CD4-positive, alpha-beta memory T cell (primary cell): ENCODE measurements around the gene ATMIN. TPM values are rescaled to one million over a fixed set of nuclear protein-coding genes. Genes with fewer than 3 reads are reported as not detected.

Experiments
- CTCF ChIA-PET: fragments of 350-600 bp; sonication (Branson Sonifier 250); formaldehyde crosslinking; loops from one replicate; lab custom pipeline; 2021; ENCODE audit warnings: inconsistent platforms; ENCODE audit not compliant: partially characterized antibody; lab: Charles Lee
- POLR2A ChIA-PET: fragments of 350-600 bp; sonication (Branson Sonifier 250); formaldehyde crosslinking; loops from one replicate; lab custom pipeline; 2021; ENCODE audit not compliant: partially characterized antibody; lab: Charles Lee
- DNase-seq, 5 donors: peaks; one replicate each; pipeline versions ENCODE4 v3.0.0 to v3.0.0-alpha.2; 2020 to 2022; ENCODE audit warnings: mixed read lengths in 1 of 5
- H3K27ac ChIP-seq: one replicate; pipeline ENCODE4 v1.7.0; 2013; ENCODE audit warnings: low read depth, low read length
- H3K27me3 ChIP-seq: 2 replicates; pipeline ENCODE4 v1.7.0; 2013; ENCODE audit warnings: mild to moderate bottlenecking, low read length, moderate library complexity; ENCODE audit not compliant: insufficient read depth
- H3K36me3 ChIP-seq: 2 replicates; pipeline ENCODE4 v1.7.0; 2013; ENCODE audit warnings: mild to moderate bottlenecking, low read length, moderate library complexity; ENCODE audit not compliant: insufficient read depth
- H3K4me1 ChIP-seq: 2 replicates; pipeline ENCODE4 v1.7.0; 2013; ENCODE audit warnings: mild to moderate bottlenecking, low read length, moderate library complexity; ENCODE audit not compliant: insufficient read depth
- H3K4me3 ChIP-seq, 2 donors: one replicate each; pipeline ENCODE4 v1.7.0; 2013; ENCODE audit warnings: low read length in 2 of 2, mild to moderate bottlenecking in 1 of 2
- H3K9me3 ChIP-seq, 2 donors: one replicate each; pipeline ENCODE4 v1.7.0; 2013; ENCODE audit warnings: low read length in 2 of 2, control low read depth in 1 of 2; ENCODE audit not compliant: control insufficient read depth in 1 of 2
- H3K27ac Mint-ChIP-seq, 7 donors: one replicate each; pipeline ENCODE4 v1.8.0; 2020 to 2021; ENCODE audit warnings: mixed read lengths in 7 of 7, mild to moderate bottlenecking in 6 of 7, inconsistent platforms in 3 of 7, moderate library complexity in 3 of 7
- H3K27me3 Mint-ChIP-seq, 2 donors: one replicate each; pipeline ENCODE4 v1.8.0; 2020 to 2021; ENCODE audit warnings: mixed read lengths in 2 of 2
- H3K36me3 Mint-ChIP-seq, 2 donors: one replicate each; pipeline ENCODE4 v1.8.0; 2020 to 2021; ENCODE audit warnings: mixed read lengths in 2 of 2, inconsistent platforms in 1 of 2, mild to moderate bottlenecking in 1 of 2
- H3K4me1 Mint-ChIP-seq, 4 donors: one replicate each; pipeline ENCODE4 v1.8.0; 2020 to 2021; ENCODE audit warnings: mixed read lengths in 4 of 4, mild to moderate bottlenecking in 1 of 4
- H3K4me3 Mint-ChIP-seq, 8 donors: one replicate each; pipeline ENCODE4 v1.8.0; 2020 to 2021; ENCODE audit warnings: mixed read lengths in 8 of 8, mild to moderate bottlenecking in 7 of 8, moderate library complexity in 6 of 8, inconsistent platforms in 3 of 8
- H3K9me3 Mint-ChIP-seq, 8 donors: one replicate each; pipeline ENCODE4 v1.8.0; 2020 to 2021; ENCODE audit warnings: mixed read lengths in 8 of 8, mild to moderate bottlenecking in 5 of 8, inconsistent platforms in 3 of 8, moderate library complexity in 1 of 8
- intact Hi-C: fragments of 100-400 bp; cut with micrococcal nuclease; formaldehyde crosslinking; loops from one replicate; pipeline ENCODE4 v1.15.1; 2023
- polyA plus RNA-seq, 2 donors: library from polyadenylated mRNA; unstranded; fragments of 300-500 nt; fragmentation: Illumina TruSeq; gene quantifications; one replicate each; pipeline ENCODE4 v1.2.3, GENCODE V29; 2021
- total RNA-seq, 2 experiments: library from RNA; stranded (reverse); gene quantifications; one replicate each; pipeline ENCODE4 v1.2.3, GENCODE V29; 2021

The ATMIN gene
- total and polyA plus RNA-seq, 4 experiments from 2014 or later = 26.1 to 46.3 (median 42.3) TPM

DNA sequence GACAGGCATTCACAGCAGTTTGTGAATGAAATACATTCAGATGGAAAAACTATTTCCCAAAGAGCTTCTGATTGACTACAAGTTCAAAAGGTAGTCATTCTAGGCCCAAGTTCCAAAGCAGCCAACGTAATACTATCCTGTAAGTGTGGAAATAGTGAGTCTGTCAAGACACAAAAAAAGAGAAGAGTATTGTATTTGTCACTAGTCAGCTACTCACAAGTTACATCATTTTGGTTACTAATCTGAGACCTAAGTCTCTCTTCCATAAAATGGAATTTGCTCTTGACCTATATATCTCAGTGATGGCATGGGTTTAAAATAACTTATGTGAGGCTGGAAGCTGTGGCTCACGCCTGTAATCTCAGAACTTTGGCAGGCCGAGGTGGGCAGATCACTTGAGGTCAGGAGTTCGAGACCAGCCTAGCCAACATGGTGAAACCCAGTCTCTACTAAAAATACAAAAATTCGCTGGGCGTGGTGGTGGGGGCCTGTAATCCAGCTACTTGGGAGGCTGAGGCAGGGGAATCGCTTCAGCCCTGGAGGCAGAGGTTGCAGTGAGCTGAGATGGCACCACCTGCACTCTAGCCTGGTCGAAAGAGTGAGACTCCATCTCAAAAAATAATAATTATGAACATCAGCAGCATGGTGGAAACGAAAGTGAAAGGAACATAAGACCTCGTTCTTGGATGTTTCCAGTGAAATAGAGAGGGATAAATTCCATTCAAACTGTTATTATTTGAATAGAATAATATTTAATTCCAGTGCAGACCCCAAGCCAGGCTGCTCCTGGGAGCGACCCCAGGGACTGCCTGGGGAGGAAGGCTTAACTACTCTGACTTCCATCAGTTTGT, 31.8 kb upstream of the ATMIN start:
- ChIA-PET POLR2A (interaction anchor here (0.8 to 6.0 kb wide), 4 partner anchors 10 to 73 kb away, joined by 4 to 66 read pairs (median 6); partner anchors contain the start of genes ATMIN and C16orf46), CTCF (interaction anchor here (0.6 to 6.9 kb wide), 18 partner anchors 7 to 734 kb away, joined by 3 to 91 read pairs (median 4); partner anchors contain the start of genes ATMIN and C16orf46)
- H3K27ac Mint-ChIP-seq = peak overlapping the region; percentile 78 to 100 (median 94)
- H3K27me3 Mint-ChIP-seq = no peaks in the 10 kb centered on the region
- Histone ChIP-seq H3K9me3 (no peaks in the 10 kb centered on the region), H3K36me3 (no peaks in the 10 kb centered on the region), H3K27ac (peak overlapping the region; percentile 74), H3K4me1 (peaks cover 54% of the 10 kb centered on the region), H3K4me3 (peak overlapping the region; percentile 61 to 64), H3K27me3 (no peaks in the 10 kb centered on the region)
- peaks cover 0 to 9% (median 0%) of the 10 kb centered on the region in 8 donors for H3K9me3 Mint-ChIP-seq
- intact Hi-C loops = loop anchor here (10.0 kb wide), 2 partner anchors 199 to 1719 kb away; partner anchors contain the start of gene CDYL2
- peak overlapping the region; percentile 64 to 94 (median 86) for H3K4me3 Mint-ChIP-seq
- H3K36me3 Mint-ChIP-seq = peaks cover 0 to 17% of the 10 kb centered on the region in 2 donors
- DNase-seq = peak in 2 of 5 donors; percentile 22 to 33
- H3K4me1 Mint-ChIP-seq = peaks cover 39 to 76% (median 62%) of the 10 kb centered on the region in 4 donors

DNA sequence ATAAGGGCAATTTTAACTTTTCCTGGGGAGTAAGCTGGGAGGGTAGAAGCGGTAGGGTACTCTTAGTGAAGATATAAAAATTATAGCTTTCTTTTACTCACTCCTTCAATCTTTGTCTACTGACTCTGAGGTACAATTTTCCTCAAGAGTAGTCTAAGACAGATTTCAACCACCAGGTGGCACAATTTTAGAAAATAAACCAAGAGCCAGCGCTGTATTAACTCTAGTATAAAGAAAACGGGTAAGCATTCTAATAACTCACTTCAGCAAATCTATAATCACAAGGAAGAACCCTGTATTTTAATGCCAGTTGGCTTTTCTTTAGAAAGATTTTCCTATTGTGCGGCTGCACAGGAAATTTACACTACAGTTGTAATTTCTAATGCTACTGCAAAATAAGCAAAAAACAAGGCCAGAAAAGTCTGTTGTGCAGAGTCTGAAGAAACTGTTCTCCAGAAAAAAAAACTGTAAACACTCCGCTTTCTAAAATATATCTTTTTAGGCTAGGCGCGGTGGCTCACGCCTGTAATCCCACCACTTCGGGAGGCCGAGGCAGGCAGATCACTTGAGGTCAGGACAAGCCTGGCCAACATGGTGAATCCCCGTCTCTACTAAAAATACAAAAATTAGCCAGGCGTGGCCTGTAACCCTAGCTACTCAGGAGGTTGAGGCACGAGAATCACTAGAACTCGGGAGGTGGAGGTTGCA, 30.8 kb upstream of the ATMIN start:
- Histone ChIP-seq H3K4me3 (peak overlapping the region; percentile 61 to 64), H3K27me3 (no peaks in the 10 kb centered on the region), H3K27ac (peak overlapping the region; percentile 74), H3K9me3 (no peaks in the 10 kb centered on the region), H3K4me1 (peaks cover 54% of the 10 kb centered on the region), H3K36me3 (no peaks in the 10 kb centered on the region)
- ChIA-PET CTCF (interaction anchor here (0.6 to 6.9 kb wide), 20 partner anchors 8 to 733 kb away, joined by 3 to 91 read pairs (median 4); partner anchors contain the start of genes ATMIN, C16orf46 and GAN), POLR2A (interaction anchor here (0.8 to 6.0 kb wide), 4 partner anchors 11 to 72 kb away, joined by 4 to 66 read pairs (median 6); partner anchors contain the start of genes ATMIN and C16orf46)
- peak; percentile 46 to 70 (median 68) for DNase-seq
- Mint-ChIP-seq H3K4me1 (peaks cover 32 to 67% (median 53%) of the 10 kb centered on the region in 4 donors), H3K27ac (peak overlapping the region; percentile 78 to 100 (median 94)), H3K4me3 (peak overlapping the region; percentile 64 to 94 (median 86)), H3K36me3 (peaks cover 0 to 17% of the 10 kb centered on the region in 2 donors), H3K27me3 (no peaks in the 10 kb centered on the region), H3K9me3 (peaks cover 0 to 9% (median 0%) of the 10 kb centered on the region in 8 donors)
- intact Hi-C loops = loop anchor here (5.0 to 10.0 kb wide), 3 partner anchors 200 to 1720 kb away; partner anchors contain the start of gene CDYL2

DNA sequence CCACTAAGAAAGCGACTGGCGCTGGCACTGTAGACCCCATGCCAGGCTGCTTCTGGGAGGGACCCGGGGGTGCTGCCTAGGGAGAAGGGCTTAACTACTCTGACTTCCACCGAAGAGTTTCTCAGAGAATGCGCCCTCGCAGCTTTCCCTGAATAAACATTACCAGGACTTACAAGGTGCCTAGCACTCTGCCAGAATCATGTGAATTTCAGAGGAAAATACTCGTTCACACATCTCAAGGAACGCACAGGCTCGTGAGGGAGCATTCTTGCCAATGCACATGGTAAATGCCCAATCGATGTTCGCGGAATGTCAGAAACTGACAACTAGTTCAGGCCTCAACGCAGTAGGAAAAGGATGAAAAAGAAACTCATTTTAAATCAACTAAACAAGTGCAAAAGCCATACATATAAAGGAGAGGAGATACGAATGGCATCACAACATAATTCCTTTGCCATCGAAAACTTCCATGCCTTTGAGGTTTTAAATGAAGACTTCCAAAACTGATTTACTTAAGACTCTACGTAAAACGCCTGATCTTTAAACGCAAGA, 30.0 kb upstream of the ATMIN start:
- Histone ChIP-seq H3K36me3 (no peaks in the 10 kb centered on the region), H3K4me3 (peak overlapping the region; percentile 37 to 85), H3K27me3 (no peaks in the 10 kb centered on the region), H3K4me1 (peaks cover 52% of the 10 kb centered on the region), H3K27ac (peak overlapping the region; percentile 95), H3K9me3 (no peaks in the 10 kb centered on the region)
- peaks cover 0 to 17% of the 10 kb centered on the region in 2 donors for H3K36me3 Mint-ChIP-seq
- peaks cover 0 to 9% (median 0%) of the 10 kb centered on the region in 8 donors for H3K9me3 Mint-ChIP-seq
- intact Hi-C loops = loop anchor here (1.0 to 10.0 kb wide), 6 partner anchors 201 to 1721 kb away; partner anchors contain the start of genes CDYL2, DYNLRB2, GAN and MAF
- H3K4me1 Mint-ChIP-seq = peaks cover 32 to 61% (median 49%) of the 10 kb centered on the region in 4 donors
- POLR2A ChIA-PET = interaction anchor here (2.3 to 6.0 kb wide), 4 partner anchors 8 to 71 kb away, joined by 7 to 66 read pairs (median 18); partner anchors contain the start of genes ATMIN and C16orf46
- no peaks in the 10 kb centered on the region for H3K27me3 Mint-ChIP-seq
- DNase-seq = peak in 2 of 5 donors; percentile 5 to 40
- peak overlapping the region; percentile 93 to 99 (median 94) for H3K4me3 Mint-ChIP-seq
- CTCF ChIA-PET = interaction anchor here (1.0 to 6.9 kb wide), 6 partner anchors 12 to 309 kb away, joined by 3 to 91 read pairs (median 18); partner anchors contain the start of genes ATMIN and GAN
- peak overlapping the region; percentile 97 to 100 (median 100) for H3K27ac Mint-ChIP-seq

DNA sequence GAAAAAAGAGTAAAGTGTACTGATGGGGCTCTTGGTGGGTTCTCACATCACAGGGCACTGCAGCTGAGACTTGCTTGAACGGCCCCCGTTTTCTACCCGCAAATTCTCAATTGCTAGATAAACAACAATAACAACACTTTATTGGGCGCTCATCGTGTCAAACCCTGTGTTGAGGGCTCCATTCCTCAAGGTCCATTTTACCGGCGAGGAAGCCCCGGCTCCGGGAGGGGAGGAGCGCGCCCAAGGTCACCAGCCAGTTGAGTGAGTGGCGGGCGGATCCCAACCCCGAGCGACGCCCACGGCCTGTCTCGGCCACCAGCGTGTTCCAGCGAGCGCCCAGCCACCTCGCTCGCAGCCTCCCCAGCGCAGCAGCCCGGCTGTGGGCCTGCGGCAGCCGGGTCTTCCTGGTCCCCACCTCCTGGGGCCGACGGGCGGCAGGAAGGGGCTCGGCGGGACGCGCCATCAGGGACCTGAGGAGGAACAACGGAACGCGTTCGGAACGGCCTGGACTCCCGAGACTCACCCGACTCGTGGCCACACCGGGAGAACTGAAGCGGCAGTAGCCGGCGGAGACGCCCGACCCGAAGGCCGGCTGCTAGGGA, 29.3 kb upstream of the ATMIN start:
- intact Hi-C loops = loop anchor here (1.0 to 10.0 kb wide), 6 partner anchors 202 to 1722 kb away; partner anchors contain the start of genes CDYL2, DYNLRB2, GAN and MAF
- peak in 1 of 5 donors; percentile 78 for DNase-seq
- H3K4me3 Mint-ChIP-seq = peak overlapping the region; percentile 93 to 99 (median 94)

DNA sequence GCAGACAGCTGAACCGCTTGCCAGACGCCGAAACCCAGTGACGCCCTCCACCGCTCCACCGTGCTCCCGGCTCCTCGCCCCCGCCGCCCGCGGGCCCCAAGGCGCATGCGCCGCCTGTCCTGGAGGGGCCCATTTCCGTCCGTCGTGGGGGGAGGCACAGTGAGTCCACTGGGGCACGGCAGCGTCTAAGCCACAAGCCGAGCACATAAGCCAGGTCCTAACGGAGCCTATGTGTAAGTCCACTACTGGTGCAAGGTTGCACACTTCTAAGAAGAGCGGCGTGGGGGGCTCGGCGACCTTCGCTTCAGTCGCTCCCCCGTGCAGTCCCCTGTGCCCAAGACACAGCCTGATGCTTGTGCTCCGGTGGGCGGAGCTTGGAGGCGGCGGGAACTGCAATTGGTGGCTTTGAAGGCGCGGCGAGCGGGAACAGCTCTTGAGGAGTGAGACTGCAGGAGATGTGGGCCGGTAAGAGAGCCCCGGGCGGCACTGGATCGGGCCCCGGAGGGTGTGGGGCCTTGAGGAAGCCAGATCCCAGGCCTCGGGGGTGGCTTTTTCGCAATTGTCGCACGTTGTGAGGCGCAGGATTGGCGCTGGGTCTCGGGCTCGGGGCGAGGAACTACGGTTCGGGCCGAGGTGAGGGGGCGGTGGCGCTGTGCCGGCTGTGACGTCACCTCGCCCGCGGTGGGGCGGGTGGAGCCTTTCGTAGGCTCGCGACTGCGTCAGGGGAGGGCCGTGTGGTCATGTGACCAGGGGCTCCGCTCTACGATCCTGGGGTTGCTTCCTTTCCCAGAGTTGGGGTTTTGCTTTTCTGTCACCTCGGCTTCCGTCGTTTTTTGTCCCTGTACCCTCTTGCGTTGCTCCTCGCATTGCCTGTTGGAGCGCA, 28.6 kb upstream of the ATMIN start, which contains the start of the genes CENPN and CMC2:
CENPN (plus strand) TSS at position 402 of the 883 bp plus-strand sequence. CDS start 4,726 bp downstream, outside the sequence.
CMC2 (minus strand) TSS at position 73 of the 883 bp plus-strand sequence. CDS start 9,491 bp downstream, outside the sequence.
- POLR2A ChIA-PET = interaction anchor here (0.7 to 6.0 kb wide), 15 partner anchors 10 to 1408 kb away, joined by 3 to 66 read pairs (median 5); partner anchors contain the start of genes ATMIN, C16orf46 and GAN
- peak; percentile 99 to 100 (median 99) for DNase-seq
- intact Hi-C loops = loop anchor here (1.0 to 10.0 kb wide), 10 partner anchors 10 to 1722 kb away; partner anchors contain the start of genes ATMIN, C16orf46, CDYL2 and DYNLRB2
- Histone ChIP-seq H3K9me3 (no peaks in the 10 kb centered on the region), H3K27me3 (no peaks in the 10 kb centered on the region), H3K27ac (peak within 1 kb of the TSS; percentile 95), H3K4me3 (peak within 1 kb of the TSS; percentile 85 to 86), H3K36me3 (no peaks in the 10 kb centered on the region), H3K4me1 (peaks cover 47% of the 10 kb centered on the region)
- H3K36me3 Mint-ChIP-seq = peaks cover 0 to 17% of the 10 kb centered on the region in 2 donors
- CTCF ChIA-PET = interaction anchor here (1.0 to 5.0 kb wide), 5 partner anchors 12 to 723 kb away, joined by 3 to 41 read pairs (median 10); partner anchors contain the start of genes ATMIN and C16orf46
- H3K27ac Mint-ChIP-seq = peak within 1 kb of the TSS; percentile 97 to 100 (median 100)
- H3K27me3 Mint-ChIP-seq = no peaks in the 10 kb centered on the region
- H3K9me3 Mint-ChIP-seq = peaks cover 0 to 10% (median 0%) of the 10 kb centered on the region in 8 donors
- H3K4me1 Mint-ChIP-seq = peaks cover 28 to 51% (median 40%) of the 10 kb centered on the region in 4 donors
- H3K4me3 Mint-ChIP-seq = peak within 1 kb of the TSS; percentile 93 to 99 (median 94)

More for the DNA sequence above, 29.3 kb upstream of the ATMIN start:
- peaks cover 48% of the 10 kb centered on the region for H3K4me1 ChIP-seq
- Mint-ChIP-seq H3K9me3 (peaks cover 0 to 10% (median 0%) of the 10 kb centered on the region in 8 donors), H3K36me3 (peaks cover 0 to 17% of the 10 kb centered on the region in 2 donors), H3K27ac (peak overlapping the region; percentile 97 to 100 (median 100)), H3K4me1 (peaks cover 32 to 57% (median 45%) of the 10 kb centered on the region in 4 donors), H3K27me3 (no peaks in the 10 kb centered on the region)
- H3K36me3 ChIP-seq = no peaks in the 10 kb centered on the region
- H3K4me3 ChIP-seq = peak overlapping the region; percentile 37 to 85
- ChIA-PET CTCF (interaction anchor here (1.0 to 5.0 kb wide), 7 partner anchors 13 to 724 kb away, joined by 3 to 41 read pairs (median 5); partner anchors contain the start of genes ATMIN, C16orf46 and GAN), POLR2A (interaction anchor here (0.9 to 6.0 kb wide), 14 partner anchors 9 to 1408 kb away, joined by 3 to 66 read pairs (median 6); partner anchors contain the start of genes ATMIN, C16orf46 and GAN)
- peak overlapping the region; percentile 95 for H3K27ac ChIP-seq
- no peaks in the 10 kb centered on the region for H3K9me3 ChIP-seq
- H3K27me3 ChIP-seq = no peaks in the 10 kb centered on the region
